Liver (tissue), 9 donors: ENCODE measurements around the gene CHPT1. TPM values are rescaled to one million over a fixed set of nuclear protein-coding genes. Genes with fewer than 3 reads are reported as not detected.

Source experiments
- DNase-seq: peaks from one replicate; pipeline ENCODE4 v3.0.0-alpha.2; 2017; ENCODE audit warnings: low spot score
- H3K27ac ChIP-seq, 2 donors: one replicate each; pipeline ENCODE4 v1.7.0; 2013; ENCODE audit warnings: inconsistent platforms in 2 of 2, low read length in 2 of 2, control low read depth in 1 of 2, low read depth in 1 of 2, mild to moderate bottlenecking in 1 of 2
- H3K27me3 ChIP-seq, 4 donors: one replicate each; pipeline versions ENCODE4 v1.6.1 to v1.7.0; 2013; ENCODE audit warnings: low read length in 3 of 4, inconsistent platforms in 1 of 4, mild to moderate bottlenecking in 1 of 4, moderate library complexity in 1 of 4; ENCODE audit not compliant: control insufficient read depth in 4 of 4, insufficient read depth in 4 of 4
- H3K36me3 ChIP-seq, 4 donors: one replicate each; pipeline versions ENCODE4 v1.6.1 to v1.7.0; 2013; ENCODE audit warnings: low read length in 3 of 4, mild to moderate bottlenecking in 3 of 4, low read depth in 1 of 4, moderate library complexity in 1 of 4; ENCODE audit not compliant: control insufficient read depth in 4 of 4, insufficient read depth in 3 of 4
- H3K4me1 ChIP-seq, 4 donors: one replicate each; pipeline versions ENCODE4 v1.6.1 to v1.7.0; 2013; ENCODE audit warnings: low read length in 3 of 4, mild to moderate bottlenecking in 3 of 4, moderate library complexity in 1 of 4; ENCODE audit not compliant: control insufficient read depth in 4 of 4, insufficient read depth in 4 of 4
- H3K4me3 ChIP-seq, 3 donors: one replicate each; pipeline versions ENCODE4 v1.6.1 to v1.7.0; 2013; ENCODE audit warnings: low read length in 3 of 3, control low read depth in 1 of 3, low read depth in 1 of 3, mild to moderate bottlenecking in 1 of 3
- H3K9ac ChIP-seq, 2 donors: one replicate each; pipeline ENCODE4 v1.7.0; 2013; ENCODE audit warnings: low read length in 2 of 2, mild to moderate bottlenecking in 2 of 2, moderate library complexity in 2 of 2, control low read depth in 1 of 2, low read depth in 1 of 2
- H3K9me3 ChIP-seq, 4 donors: one replicate each; pipeline versions ENCODE4 v1.6.1 to v1.7.0; 2013; ENCODE audit warnings: low read length in 3 of 4; ENCODE audit not compliant: control insufficient read depth in 4 of 4
- ATF3 ChIP-seq: IDR thresholded peaks from 2 replicates; pipeline ENCODE4 v1.6.1; 2016; ENCODE audit warnings: antibody characterized with exemption
- CTCF ChIP-seq: fragments of 150-350 bp; IDR thresholded peaks from 2 replicates; pipeline ENCODE4 v1.5.1; 2017; ENCODE audit warnings: improper control_type of control experiment, low read depth, low read length; ENCODE audit not compliant: missing input control
- EGR1 ChIP-seq, 2 donors: IDR thresholded peaks; 2 replicates each; pipeline ENCODE4 v1.6.1; 2016 to 2018; ENCODE audit warnings: antibody characterized with exemption in 2 of 2, low read depth in 2 of 2
- FOXA1 ChIP-seq: IDR thresholded peaks from 2 replicates; pipeline ENCODE4 v1.6.1; 2016; ENCODE audit warnings: antibody characterized with exemption
- FOXA2 ChIP-seq: IDR thresholded peaks from 2 replicates; pipeline ENCODE4 v1.6.1; 2016; ENCODE audit warnings: antibody characterized with exemption
- GABPA ChIP-seq, 2 donors: IDR thresholded peaks in 1 of 2; conservative IDR thresholded peaks in 1 of 2; 2 replicates each; pipeline ENCODE4 v1.6.1; 2016; ENCODE audit warnings: antibody characterized with exemption in 2 of 2, mild to moderate bottlenecking in 1 of 2, moderate library complexity in 1 of 2
- HNF4A ChIP-seq, 2 donors: conservative IDR thresholded peaks; 2 replicates each; pipeline ENCODE4 v1.6.1; 2016; ENCODE audit warnings: antibody characterized with exemption in 2 of 2, mild to moderate bottlenecking in 2 of 2
- HNF4G ChIP-seq: IDR thresholded peaks from 2 replicates; pipeline ENCODE4 v1.6.1; 2016; ENCODE audit warnings: antibody characterized with exemption
- JUND ChIP-seq, 2 donors: IDR thresholded peaks; 2 replicates each; pipeline ENCODE4 v1.6.1; 2016; ENCODE audit warnings: antibody characterized with exemption in 2 of 2
- MAX ChIP-seq: IDR thresholded peaks from 2 replicates; pipeline ENCODE4 v1.6.1; 2016; ENCODE audit warnings: antibody characterized with exemption
- NR2F2 ChIP-seq: IDR thresholded peaks from 2 replicates; pipeline ENCODE4 v1.6.1; 2016; ENCODE audit warnings: antibody characterized with exemption
- RAD21 ChIP-seq, 2 donors: IDR thresholded peaks; 2 replicates each; pipeline ENCODE4 v1.6.1; 2016; ENCODE audit warnings: antibody characterized with exemption in 2 of 2, mild to moderate bottlenecking in 2 of 2
- REST ChIP-seq: IDR thresholded peaks from 2 replicates; pipeline ENCODE4 v1.6.1; 2016; ENCODE audit warnings: antibody characterized with exemption, mild to moderate bottlenecking
- RXRA ChIP-seq, 2 donors: IDR thresholded peaks; 2 replicates each; pipeline ENCODE4 v1.6.1; 2017 to 2018; ENCODE audit warnings: antibody characterized with exemption in 2 of 2, mild to moderate bottlenecking in 1 of 2
- SP1 ChIP-seq: IDR thresholded peaks from 2 replicates; pipeline ENCODE4 v1.6.1; 2018; ENCODE audit warnings: antibody characterized with exemption, mild to moderate bottlenecking
- TAF1 ChIP-seq: conservative IDR thresholded peaks from 2 replicates; pipeline ENCODE4 v1.6.1; 2016; ENCODE audit warnings: antibody characterized with exemption, mild to moderate bottlenecking
- YY1 ChIP-seq: IDR thresholded peaks from 2 replicates; pipeline ENCODE4 v1.6.1; 2016; ENCODE audit warnings: antibody characterized with exemption, mild to moderate bottlenecking
- ZBTB33 ChIP-seq: IDR thresholded peaks from 2 replicates; pipeline ENCODE4 v1.6.1; 2016; ENCODE audit warnings: antibody characterized with exemption
- WGBS: extraction: QIAGEN DNeasy Blood & Tissue Kit; methylation state at CpG from one replicate; pipeline ENCODE4 v1.1.7; 2013; 5-methylcytosine and 5-hydroxymethylcytosine counted together
- polyA plus RNA-seq, 2 donors: library from polyadenylated mRNA; stranded (reverse) in 1 of 2; unstranded in 1 of 2; fragments of 200-250 nt in 1 of 2; fragments of >200 nt in 1 of 2; fragmentation: Nextera tagmentation in 1 of 2; extraction: Ambion mirVana in 1 of 2; gene quantifications; one replicate each; pipeline versions ENCODE4 v1.2.1 to v1.2.3, GENCODE V29; 2013 to 2015
- total RNA-seq, 2 donors: library from RNA; depleted of rRNA; stranded (reverse); fragments of >200 nt; gene quantifications; one replicate each; pipeline ENCODE4 v1.2.3, GENCODE V29; 2014
- donor health status: healthy.
- donor health status: healthy.
- donor health status: healthy.
- donor health status: healthy.
- donor health status: healthy.

Gene CHPT1
- total and polyA plus RNA-seq, 4 donors, result 51.5 to 96.6 (median 61.7) TPM

GRCh38 chr12:101777485-101777884 is 80.0 kb downstream of the CHPT1 start:
- Histone ChIP-seq H3K4me1 (no peaks in the 10 kb centered on the region), H3K4me3 (no peak overlapping the region), H3K27ac (no peak overlapping the region), H3K9me3 (no peaks in the 10 kb centered on the region), H3K36me3 (peaks cover 0 to 2% (median 0%) of the 10 kb centered on the region in 4 donors), H3K9ac (no peak overlapping the region), H3K27me3 (no peaks in the 10 kb centered on the region)
- 71% methylated on average over 3 of the region's 3 CpGs for WGBS
- TF ChIP-seq NR2F2 (no peak), REST (no peak), HNF4A (conservative IDR thresholded peaks at IDR 0.05) (no peak), TAF1 (no peak), RXRA (IDR thresholded peaks at IDR 0.05) (no peak), EGR1 (IDR thresholded peaks at IDR 0.05; ENCODE audit: low read depth in 2 of 2) (no peak), CTCF (no peak), HNF4G (no peak), ATF3 (no peak), FOXA2 (no peak), FOXA1 (no peak), GABPA (IDR thresholded peaks at IDR 0.05 in 1 of 2, conservative IDR thresholded peaks at IDR 0.05 in 1 of 2) (no peak), JUND (IDR thresholded peaks at IDR 0.05) (no peak), MAX (no peak), ZBTB33 (no peak), RAD21 (IDR thresholded peaks at IDR 0.05) (no peak), SP1 (no peak), YY1 (no peak)
- DNase-seq, result no peak
